ENCODE results near the gene TGFBR2.
"Not testable (repeated sequence)": the region's sequence is repeated elsewhere in the genome, so short reads cannot be mapped to it uniquely, and the experiment has no call there.

Gene TGFBR2

DNA sequence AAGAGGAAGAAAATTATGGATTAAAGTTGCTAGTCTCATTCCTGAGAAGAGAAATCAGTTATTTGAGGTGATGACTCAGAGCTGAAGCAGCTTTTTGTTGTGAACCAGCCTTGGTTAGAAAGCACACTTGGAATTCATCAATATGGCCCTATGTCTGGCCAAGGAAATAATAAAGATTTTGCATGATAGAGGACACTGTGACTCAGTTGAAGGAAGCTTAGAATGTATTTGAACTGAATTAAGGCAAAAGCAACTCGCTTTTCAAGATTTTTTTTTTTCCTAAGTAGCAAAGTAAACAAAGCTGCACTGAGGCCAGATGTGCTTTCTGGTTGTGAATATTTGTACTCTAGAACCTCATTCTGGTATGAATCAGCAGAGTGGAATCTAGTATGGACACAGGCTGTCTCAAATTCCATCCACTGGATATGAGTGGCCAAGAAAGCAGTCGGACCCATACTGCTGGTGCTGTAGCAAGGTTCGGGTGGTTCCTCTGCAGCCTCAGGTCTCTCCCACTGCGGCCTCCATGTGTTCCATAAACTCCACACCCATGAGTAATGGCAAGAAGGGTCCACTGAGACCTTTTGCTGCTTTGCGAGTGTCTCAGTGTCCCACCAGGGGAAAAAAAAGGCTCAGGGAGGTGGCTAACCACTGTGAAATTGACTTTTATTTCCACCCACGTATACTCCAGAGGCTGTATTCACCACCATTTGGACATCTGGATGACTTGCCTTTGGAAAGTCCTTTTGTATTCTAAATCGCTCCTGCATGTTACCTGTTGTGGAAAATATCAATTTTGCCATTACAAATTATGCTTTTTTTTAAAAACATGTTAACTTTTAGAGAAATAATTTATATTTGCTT lies 53.1 kb downstream of the TGFBR2 start:
- no peak for DNase-seq

GRCh38 chr3:30660136-30660535 lies 53.7 kb downstream of the TGFBR2 start:
- no peak for DNase-seq

GRCh38 chr3:30660656-30661055 lies 54.3 kb downstream of the TGFBR2 start:
- DNase-seq, result no peak

DNA sequence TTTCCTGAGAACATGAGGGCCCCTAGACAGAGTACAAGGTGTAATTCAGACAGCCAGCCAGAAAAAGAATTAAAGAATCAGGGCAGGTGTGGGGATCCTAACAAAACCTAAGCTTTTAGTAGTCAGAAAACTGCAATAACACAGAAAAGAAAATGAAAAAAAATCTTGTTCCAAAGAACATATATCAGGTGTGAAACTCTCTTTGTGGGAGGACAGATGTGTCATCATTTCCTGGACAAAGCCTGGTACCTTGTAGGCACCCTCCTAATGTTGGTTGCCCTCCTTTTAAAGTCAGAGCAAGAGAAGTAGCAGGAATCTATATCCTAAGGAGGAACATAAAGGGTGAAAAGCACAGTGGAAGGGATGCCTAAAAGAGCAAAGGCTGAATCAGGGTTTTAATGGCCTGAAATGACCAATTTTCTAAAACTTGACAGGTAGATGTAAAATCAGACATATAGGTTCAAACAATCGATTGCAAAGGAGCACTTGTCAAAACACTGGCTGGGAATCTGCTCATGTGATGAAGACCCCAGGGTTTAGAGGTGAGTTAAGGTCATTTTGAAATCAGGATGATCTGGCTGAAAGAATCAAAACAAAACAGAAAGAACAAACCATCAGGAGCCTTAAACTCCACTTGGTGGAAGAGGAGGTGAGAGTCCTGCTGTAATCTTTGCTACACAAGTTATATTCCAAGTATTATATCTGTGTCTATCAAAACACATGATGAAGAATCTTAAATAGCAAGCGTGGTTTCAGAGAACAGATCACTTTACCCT lies 54.9 kb downstream of the TGFBR2 start:
- DNase-seq, result peak in 1 of 2 donors; percentile 39

- no peak for DNase-seq
These were observed 56.4 kb downstream of the TGFBR2 start for GRCh38 chr3:30662836-30663235.

DNA sequence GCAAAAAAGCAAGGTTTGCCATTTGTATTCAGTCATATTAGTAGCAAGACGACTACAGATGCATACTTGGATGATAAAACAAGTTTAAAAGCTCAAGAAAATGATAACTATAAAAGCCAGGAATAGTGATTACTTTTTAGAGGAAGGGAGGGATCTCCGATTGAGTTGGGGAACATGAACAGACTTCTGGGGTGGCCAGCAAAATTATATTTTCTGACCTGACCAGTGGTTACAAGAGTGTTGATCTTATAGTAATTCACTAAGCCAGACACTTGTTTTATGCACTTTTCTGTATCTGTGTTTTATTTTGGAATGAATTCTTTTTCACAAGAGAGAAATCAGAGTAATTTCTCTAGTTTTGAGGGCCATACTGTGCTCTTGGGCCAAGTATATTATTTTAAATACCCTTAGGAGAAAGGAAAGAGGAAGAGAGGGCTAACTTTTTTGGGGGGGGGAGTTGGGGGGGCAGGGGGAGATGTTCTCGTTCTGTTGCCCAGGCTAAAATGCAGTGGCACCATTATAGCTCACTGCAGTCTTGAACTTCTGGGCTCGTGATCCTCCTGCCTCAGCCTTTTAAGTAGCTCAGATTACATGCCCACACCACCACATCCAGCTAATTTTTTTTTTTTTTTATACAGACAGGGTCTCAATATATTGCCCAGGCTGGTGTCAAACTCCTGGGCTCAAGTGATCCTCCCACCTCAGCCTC lies 57.3 kb downstream of the TGFBR2 start:
- no peak for DNase-seq

- DNase-seq, result no peak
These were observed 58.1 kb downstream of the TGFBR2 start for GRCh38 chr3:30664459-30664858.

DNA sequence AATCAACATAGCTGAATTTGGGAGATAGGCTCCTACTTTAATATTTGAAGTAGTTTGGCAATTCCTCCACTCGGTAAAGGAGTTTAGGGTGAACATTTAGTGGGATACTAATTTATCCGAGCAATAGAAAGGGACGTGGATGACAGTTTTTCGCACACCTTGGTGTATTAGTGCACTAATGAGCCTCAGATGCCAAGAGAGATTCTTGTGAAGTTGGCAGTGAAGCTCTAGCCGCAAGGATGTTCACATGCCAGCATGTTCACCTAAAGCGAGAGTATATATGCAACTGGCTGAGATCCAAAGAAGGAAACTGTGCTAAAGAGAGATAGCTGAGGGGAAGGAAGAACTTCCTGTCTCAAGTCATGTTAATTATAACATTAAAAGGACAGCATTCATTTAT lies 58.5 kb downstream of the TGFBR2 start:
- DNase-seq, result no peak

GRCh38 chr3:30665539-30665938 lies 59.1 kb downstream of the TGFBR2 start:
- DNase-seq, result no peak

GRCh38 chr3:30666572-30667279 lies 60.3 kb downstream of the TGFBR2 start:
- no peak for DNase-seq

GRCh38 chr3:30667280-30667651 lies 60.9 kb downstream of the TGFBR2 start:
- peak in 1 of 2 donors; percentile 37 for DNase-seq

DNA sequence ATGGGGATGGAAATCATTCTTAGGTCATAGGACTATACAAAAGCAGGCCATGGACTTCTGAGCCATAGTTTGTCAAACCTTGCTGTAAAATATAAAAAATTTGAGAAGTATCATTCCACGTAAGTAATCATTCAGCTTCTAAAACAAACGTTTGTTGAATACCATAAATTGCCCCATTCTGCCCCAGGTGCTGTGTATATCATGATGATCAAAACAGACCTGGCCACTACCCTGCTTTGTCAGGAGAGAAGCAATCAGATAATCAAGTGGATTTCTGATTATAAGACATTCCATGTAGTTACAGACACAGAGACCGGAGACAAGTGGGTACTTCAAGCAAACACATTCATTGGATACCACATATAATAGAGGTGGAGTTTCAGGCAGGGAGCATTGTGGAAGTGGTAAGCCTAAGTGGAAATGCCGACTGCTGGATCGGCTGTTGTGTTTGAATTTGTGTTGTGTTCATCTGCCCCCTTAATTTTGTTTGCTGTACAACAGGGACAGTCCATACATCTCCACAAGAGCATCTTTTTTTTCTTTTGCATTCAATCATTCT lies 61.7 kb downstream of the TGFBR2 start:
- no peak for DNase-seq

DNA sequence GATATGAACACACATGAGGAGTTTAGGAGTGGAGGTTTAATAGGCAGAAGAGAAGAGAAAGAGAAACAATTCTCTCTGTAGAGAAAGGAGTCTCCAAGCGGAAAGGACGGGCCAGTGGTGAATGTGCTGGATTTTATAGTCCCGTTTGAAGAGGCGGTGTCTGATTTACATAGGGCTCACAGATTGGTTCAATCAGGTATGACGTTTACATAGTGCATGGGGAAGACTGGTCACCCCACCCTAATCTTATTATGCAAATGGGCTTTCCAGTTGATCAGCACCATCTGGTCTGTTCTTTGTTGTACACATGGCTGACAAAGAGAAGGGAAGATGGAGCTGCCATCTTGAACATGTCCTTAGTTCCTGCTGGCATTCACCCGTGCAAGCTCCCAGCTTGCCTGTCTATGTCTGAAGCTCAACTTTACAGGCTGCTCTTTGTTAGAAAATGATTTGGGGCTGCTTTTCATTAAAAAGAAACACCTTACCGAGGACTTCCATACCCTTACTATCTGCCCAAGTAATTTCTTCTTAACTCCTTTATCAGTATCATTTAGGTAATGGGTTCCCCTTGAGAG lies 63.0 kb downstream of the TGFBR2 start:
- not testable (repeated sequence) for DNase-seq

DNA sequence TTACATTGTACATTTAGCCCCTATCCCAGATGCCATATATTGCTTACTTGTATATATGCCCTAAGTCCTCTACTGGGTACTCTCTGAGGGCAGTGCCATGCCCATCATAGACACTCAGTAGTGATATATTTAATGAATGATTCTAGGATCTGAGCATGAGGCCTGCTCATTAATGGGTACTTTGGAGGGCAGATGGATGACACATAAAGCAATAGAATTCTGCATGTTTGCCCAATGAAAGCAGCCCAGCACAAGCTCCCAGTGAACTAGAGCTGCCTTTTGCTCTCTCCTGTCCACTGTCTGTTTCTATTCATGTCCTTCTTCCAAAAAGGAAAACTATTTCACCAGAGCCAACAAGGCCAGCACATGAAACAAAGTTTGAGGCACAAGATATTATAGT lies 63.9 kb downstream of the TGFBR2 start:
- DNase-seq, result no peak

GRCh38 chr3:30671527-30672286 lies 65.3 kb downstream of the TGFBR2 start:
- no peak for DNase-seq

- DNase-seq, result no peak
These were observed 65.9 kb downstream of the TGFBR2 start for GRCh38 chr3:30672287-30672735.

DNA sequence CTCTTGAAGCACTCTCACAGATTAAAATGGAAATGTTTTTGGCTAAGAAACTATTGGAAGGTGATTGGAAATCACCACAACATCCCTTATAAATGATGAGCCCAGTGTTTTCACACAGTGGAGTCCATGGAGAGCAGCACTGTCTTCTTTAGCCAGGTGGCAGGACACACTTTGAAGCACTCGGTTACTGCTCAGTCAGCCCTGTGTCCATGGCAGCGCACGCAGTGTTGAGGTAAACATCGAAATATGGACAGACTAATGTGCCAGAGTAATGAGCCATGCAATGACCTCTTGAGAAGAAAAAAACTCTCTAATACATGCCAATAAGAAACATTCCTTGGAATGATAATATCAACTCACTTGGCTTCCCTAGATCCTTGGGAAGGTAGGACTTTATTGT lies 66.6 kb downstream of the TGFBR2 start:
- no peak for DNase-seq

DNA sequence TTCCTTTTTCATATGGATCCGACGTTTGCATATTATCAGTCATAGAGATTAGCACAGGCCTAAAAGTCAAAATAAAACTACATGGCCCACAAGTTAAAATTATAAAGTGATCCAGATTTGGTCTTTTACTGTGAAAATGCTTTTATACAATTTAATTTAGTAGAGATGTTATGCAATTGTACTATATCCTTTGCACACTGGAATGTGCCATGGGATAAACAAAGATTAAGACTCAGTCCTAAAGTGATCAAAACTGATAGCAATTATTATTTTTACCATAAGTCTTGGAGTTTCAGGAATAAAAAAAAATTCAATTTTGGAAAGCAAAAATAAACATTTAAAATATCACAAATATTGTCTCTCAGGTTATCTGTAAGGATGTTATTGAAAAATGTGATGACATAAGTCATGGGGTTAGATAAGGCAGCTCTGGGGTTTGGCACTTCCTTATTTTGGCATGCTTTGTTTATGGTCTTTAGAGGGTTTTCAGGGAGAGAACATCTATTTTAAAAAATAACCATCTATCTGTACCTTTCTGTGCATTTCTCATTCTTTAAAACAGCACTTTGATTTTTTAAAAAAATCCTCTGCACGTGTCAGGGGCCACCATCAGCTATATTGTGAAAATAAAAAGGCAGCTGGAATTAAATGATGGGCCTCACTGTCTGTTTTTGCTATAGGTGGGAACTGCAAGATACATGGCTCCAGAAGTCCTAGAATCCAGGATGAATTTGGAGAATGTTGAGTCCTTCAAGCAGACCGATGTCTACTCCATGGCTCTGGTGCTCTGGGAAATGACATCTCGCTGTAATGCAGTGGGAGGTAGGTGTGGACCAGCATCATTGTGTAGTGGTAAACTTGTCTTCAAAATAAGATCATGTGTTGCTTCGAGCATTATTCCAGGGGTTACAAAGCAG lies 67.3 kb downstream of the TGFBR2 start:
- no peak for DNase-seq

GRCh38 chr3:30675006-30675405 lies 68.6 kb downstream of the TGFBR2 start:
- no peak for DNase-seq

GRCh38 chr3:30675774-30676173 lies 69.4 kb downstream of the TGFBR2 start:
- no peak for DNase-seq
